Measurements from ENCODE around the gene SLC25A2.

DNA sequence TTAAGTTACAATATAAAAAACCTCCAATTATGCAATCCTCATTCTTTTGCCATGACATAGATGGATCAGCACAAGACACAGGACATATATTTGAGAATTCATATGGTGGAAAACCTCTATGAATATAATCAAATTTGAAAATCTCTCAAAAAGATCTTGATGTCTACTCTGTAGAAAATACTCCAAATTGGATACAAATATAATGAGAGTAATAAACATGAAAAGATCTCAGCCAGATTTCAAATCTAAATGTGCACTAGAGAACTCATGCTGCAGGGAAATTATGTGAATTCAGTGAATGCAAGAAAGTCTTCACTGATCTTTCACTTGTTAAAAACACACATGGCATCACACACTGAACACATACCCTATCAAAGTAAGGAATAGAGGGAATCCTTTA is 44.9 kb downstream of the SLC25A2 start:
- TF ChIP-seq, protein P1, sequence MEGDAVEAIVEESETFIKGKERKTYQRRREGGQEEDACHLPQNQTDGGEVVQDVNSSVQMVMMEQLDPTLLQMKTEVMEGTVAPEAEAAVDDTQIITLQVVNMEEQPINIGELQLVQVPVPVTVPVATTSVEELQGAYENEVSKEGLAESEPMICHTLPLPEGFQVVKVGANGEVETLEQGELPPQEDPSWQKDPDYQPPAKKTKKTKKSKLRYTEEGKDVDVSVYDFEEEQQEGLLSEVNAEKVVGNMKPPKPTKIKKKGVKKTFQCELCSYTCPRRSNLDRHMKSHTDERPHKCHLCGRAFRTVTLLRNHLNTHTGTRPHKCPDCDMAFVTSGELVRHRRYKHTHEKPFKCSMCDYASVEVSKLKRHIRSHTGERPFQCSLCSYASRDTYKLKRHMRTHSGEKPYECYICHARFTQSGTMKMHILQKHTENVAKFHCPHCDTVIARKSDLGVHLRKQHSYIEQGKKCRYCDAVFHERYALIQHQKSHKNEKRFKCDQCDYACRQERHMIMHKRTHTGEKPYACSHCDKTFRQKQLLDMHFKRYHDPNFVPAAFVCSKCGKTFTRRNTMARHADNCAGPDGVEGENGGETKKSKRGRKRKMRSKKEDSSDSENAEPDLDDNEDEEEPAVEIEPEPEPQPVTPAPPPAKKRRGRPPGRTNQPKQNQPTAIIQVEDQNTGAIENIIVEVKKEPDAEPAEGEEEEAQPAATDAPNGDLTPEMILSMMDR (conservative IDR thresholded peaks at IDR 0.05 in 1 of 2, IDR thresholded peaks at IDR 0.05 in 1 of 2; ENCODE audit: low read depth in 1 of 2, low read length in 2 of 2), result no peak
- no peak for TF ChIP-seq EZH2 (IDR thresholded peaks at IDR 0.05; ENCODE audit: low read length, missing control alignments)
